Calu3 (cell line): Measurements from ENCODE around the gene CRHR1. TPM values are rescaled to one million over a fixed set of nuclear protein-coding genes. Genes with fewer than 3 reads are reported as not detected.

Source experiments
- BruUV-seq: library from RNA; stranded (reverse); fragments of 400-500 nt; replicated peaks from 2 replicates; lab custom pipeline; 2021; lab: Mats Ljungman, UMichigan
- CTCF ChIA-PET: fragments of 300-600 bp; sonication (Branson Sonifier 250); formaldehyde crosslinking; loops from one replicate; lab custom pipeline; 2022; ENCODE audit warnings: antibody characterized with exemption; lab: Charles Lee
- DNase-seq: peaks from one replicate; pipeline ENCODE4 v3.0.0; 2022
- H3K27ac Mint-ChIP-seq: one replicate; pipeline ENCODE4 v1.8.0; 2022; ENCODE audit warnings: mixed read lengths; ENCODE audit not compliant: unreplicated experiment
- H3K27me3 Mint-ChIP-seq: one replicate; pipeline ENCODE4 v1.8.0; 2022; ENCODE audit warnings: mixed read lengths; ENCODE audit not compliant: unreplicated experiment
- H3K36me3 Mint-ChIP-seq: one replicate; pipeline ENCODE4 v1.8.0; 2022; ENCODE audit warnings: mild to moderate bottlenecking, moderate library complexity, mixed read lengths; ENCODE audit not compliant: insufficient read depth, unreplicated experiment
- H3K4me1 Mint-ChIP-seq: one replicate; pipeline ENCODE4 v1.8.0; 2022; ENCODE audit warnings: mild to moderate bottlenecking, low read depth, mixed read lengths; ENCODE audit not compliant: unreplicated experiment
- H3K4me3 Mint-ChIP-seq: one replicate; pipeline ENCODE4 v1.8.0; 2022; ENCODE audit warnings: mild to moderate bottlenecking, low read depth, moderate library complexity, mixed read lengths; ENCODE audit not compliant: unreplicated experiment
- H3K9me3 Mint-ChIP-seq: one replicate; pipeline ENCODE4 v1.8.0; 2022; ENCODE audit warnings: low read depth, mixed read lengths; ENCODE audit not compliant: unreplicated experiment
- CTCF ChIP-seq: fragments of 200-600 bp; IDR thresholded peaks from one replicate; pipeline ENCODE4 v1.8.0; 2022; ENCODE audit warnings: antibody characterized with exemption; ENCODE audit not compliant: unreplicated experiment
- intact Hi-C: fragments of 100-400 bp; cut with micrococcal nuclease; formaldehyde crosslinking; loops from one replicate; pipeline ENCODE4 v1.10.0; 2022; ENCODE audit not compliant: unreplicated experiment
- total RNA-seq: library from RNA; stranded (reverse); gene quantifications from 2 replicates; pipeline ENCODE4 v1.2.3, GENCODE V29; 2022

The CRHR1 gene
- total RNA-seq, 1 experiment from 2014 or later = not detected

- H3K9me3 Mint-ChIP-seq = no peaks in the 10 kb centered on the region
- intact Hi-C loops = no loop called here
- H3K27ac Mint-ChIP-seq = no peak overlapping the region
- peaks cover 99% of the 10 kb centered on the region for H3K27me3 Mint-ChIP-seq
- BruUV-seq = no TSS peak
- H3K36me3 Mint-ChIP-seq = no peaks in the 10 kb centered on the region
- no peak for TF ChIP-seq CTCF
- H3K4me3 Mint-ChIP-seq = no peak overlapping the region
- no peaks in the 10 kb centered on the region for H3K4me1 Mint-ChIP-seq
- no peak for DNase-seq
- CTCF ChIA-PET = interaction anchor here (0.8 to 4.3 kb wide), 4 partner anchors 12 to 719 kb away, joined by 3 to 36 read pairs (median 4); no protein-coding TSS in a partner anchor
Measured at GRCh38 chr17:45851464-45851863, 67.3 kb downstream of the CRHR1 start.

GRCh38 chr17:45851873-45852272, 67.8 kb downstream of the CRHR1 start:
- no peak for DNase-seq
- TF ChIP-seq CTCF = no peak
- CTCF ChIA-PET = interaction anchor here (0.5 to 4.3 kb wide), 7 partner anchors 13 to 719 kb away, joined by 3 to 36 read pairs (median 3); no protein-coding TSS in a partner anchor
- H3K36me3 Mint-ChIP-seq = no peaks in the 10 kb centered on the region
- no peaks in the 10 kb centered on the region for H3K4me1 Mint-ChIP-seq
- no TSS peak for BruUV-seq
- H3K27ac Mint-ChIP-seq = no peak overlapping the region
- H3K27me3 Mint-ChIP-seq = peaks cover 95% of the 10 kb centered on the region
- H3K9me3 Mint-ChIP-seq = no peaks in the 10 kb centered on the region
- intact Hi-C loops = loop anchor here (1.0 kb wide), 1 partner anchor 212 kb away; no protein-coding TSS in a partner anchor
- no peak overlapping the region for H3K4me3 Mint-ChIP-seq

GRCh38 chr17:45852535-45853297, 68.6 kb downstream of the CRHR1 start:
- intact Hi-C loops = loop anchor here (1.0 kb wide), 1 partner anchor 212 kb away; no protein-coding TSS in a partner anchor

GRCh38 chr17:45854209-45854608, 70.1 kb downstream of the CRHR1 start:
- no peaks in the 10 kb centered on the region for H3K4me1 Mint-ChIP-seq
- TF ChIP-seq CTCF = no peak
- no peaks in the 10 kb centered on the region for H3K36me3 Mint-ChIP-seq
- intact Hi-C loops = no loop called here
- H3K27ac Mint-ChIP-seq = no peak overlapping the region
- peaks cover 90% of the 10 kb centered on the region for H3K27me3 Mint-ChIP-seq
- no peaks in the 10 kb centered on the region for H3K9me3 Mint-ChIP-seq
- CTCF ChIA-PET = no interaction called here
- no TSS peak for BruUV-seq
- no peak for DNase-seq
- no peak overlapping the region for H3K4me3 Mint-ChIP-seq

More at GRCh38 chr17:45852535-45853297, 68.6 kb downstream of the CRHR1 start:
- peak; percentile 87 for TF ChIP-seq CTCF
- no peaks in the 10 kb centered on the region for H3K4me1 Mint-ChIP-seq
- no peak overlapping the region for H3K4me3 Mint-ChIP-seq
- CTCF ChIA-PET = interaction anchor here (0.5 to 4.3 kb wide), 8 partner anchors 13 to 360 kb away, joined by 3 to 36 read pairs (median 3); no protein-coding TSS in a partner anchor
- H3K36me3 Mint-ChIP-seq = no peaks in the 10 kb centered on the region
- BruUV-seq = no TSS peak
- DNase-seq = peak; percentile 80
- H3K27ac Mint-ChIP-seq = no peak overlapping the region
- H3K9me3 Mint-ChIP-seq = no peaks in the 10 kb centered on the region
- H3K27me3 Mint-ChIP-seq = peaks cover 91% of the 10 kb centered on the region
